Vagina (tissue), 2 donors: ENCODE measurements around the gene RCE1. TPM values are rescaled to one million over a fixed set of nuclear protein-coding genes. Genes with fewer than 3 reads are reported as not detected.

Source experiments
- DNase-seq, 2 donors: peaks; one replicate each; pipeline ENCODE4 v3.0.0-alpha.2; 2017; ENCODE audit errors: extremely low spot score in 2 of 2
- H3K27ac ChIP-seq: fragments of 200-600 bp; sonication (generic); one replicate; pipeline ENCODE4 v1.5.1; 2019
- H3K27me3 ChIP-seq: fragments of 200-600 bp; sonication (generic); one replicate; pipeline ENCODE4 v1.5.1; 2019
- H3K36me3 ChIP-seq, 2 donors: fragments of 200-600 bp; sonication (generic); one replicate each; pipeline ENCODE4 v1.5.1; 2017 to 2019
- H3K4me1 ChIP-seq: fragments of 200-600 bp; sonication (generic); one replicate; pipeline ENCODE4 v1.5.1; 2019
- H3K4me3 ChIP-seq, 2 donors: fragments of 200-600 bp; sonication (generic); 1 replicate in 1 of 2; 2 replicates in 1 of 2; pipeline ENCODE4 v1.5.1; 2016 to 2019
- H3K9me3 ChIP-seq: fragments of 200-600 bp; sonication (generic); one replicate; pipeline ENCODE4 v1.5.1; 2019
- POLR2A ChIP-seq, 2 donors: fragments of 450-650 bp; IDR thresholded peaks; one replicate each; pipeline ENCODE4 v1.6.1; 2017; ENCODE audit warnings: antibody characterized with exemption in 2 of 2, mild to moderate bottlenecking in 2 of 2, moderate library complexity in 2 of 2
- POLR2AphosphoS5 ChIP-seq, 2 donors: sonication (generic); formaldehyde crosslinking; IDR thresholded peaks; one replicate each; pipeline ENCODE4 v1.9.0; 2017; ENCODE audit warnings: antibody characterized with exemption in 2 of 2, mild to moderate bottlenecking in 2 of 2, low read depth in 1 of 2; ENCODE audit not compliant: insufficient read depth in 1 of 2
- intact Hi-C: fragments of 100-400 bp; cut with DNase I; formaldehyde crosslinking; loops from one replicate; pipeline ENCODE4 v1.15.1; 2023
- total RNA-seq: library from RNA; depleted of rRNA; stranded (reverse); fragments of >200 nt; gene quantifications from one replicate; pipeline ENCODE4 v1.2.3, GENCODE V29; 2016
- TF ChIP-seq, protein P1 (sequence below), 3 experiments: fragments of 450-650 bp in 2 of 3; fragments of 200-600 bp in 1 of 3; sonication (generic) in 1 of 3; IDR thresholded peaks; one replicate each; pipeline ENCODE4 v1.5.1; 2017 to 2019; ENCODE audit warnings: antibody characterized with exemption in 3 of 3, mild to moderate bottlenecking in 2 of 3, moderate library complexity in 2 of 3

RCE1 gene
- total RNA-seq, 1 donor from 2014 or later: 23.6 TPM

DNA sequence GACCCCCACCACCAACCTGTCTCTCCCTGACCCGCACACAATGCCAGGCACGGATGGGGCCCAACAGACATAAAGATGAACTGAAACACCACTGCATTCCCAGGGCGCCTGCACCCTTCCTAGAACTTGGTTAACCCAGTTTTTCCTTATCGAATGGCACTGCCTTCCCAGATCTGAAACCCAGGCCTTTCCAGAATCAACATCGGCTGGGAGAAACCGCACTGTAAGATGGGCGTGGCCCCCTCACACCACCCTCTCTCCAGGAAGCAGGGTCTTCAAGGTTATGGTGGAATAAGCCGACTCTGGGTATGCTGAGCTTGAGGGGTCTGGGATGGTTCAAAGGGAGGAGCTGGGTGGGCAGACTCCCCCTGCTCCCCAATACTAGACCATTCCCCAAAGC, 36.8 kb downstream of the RCE1 start:
- no peak for TF ChIP-seq POLR2A (IDR thresholded peaks at IDR 0.05)
- TF ChIP-seq POLR2AphosphoS5 (IDR thresholded peaks at IDR 0.05; ENCODE audit: insufficient read depth in 1 of 2, low read depth in 1 of 2): no peak
- TF ChIP-seq, protein P1, sequence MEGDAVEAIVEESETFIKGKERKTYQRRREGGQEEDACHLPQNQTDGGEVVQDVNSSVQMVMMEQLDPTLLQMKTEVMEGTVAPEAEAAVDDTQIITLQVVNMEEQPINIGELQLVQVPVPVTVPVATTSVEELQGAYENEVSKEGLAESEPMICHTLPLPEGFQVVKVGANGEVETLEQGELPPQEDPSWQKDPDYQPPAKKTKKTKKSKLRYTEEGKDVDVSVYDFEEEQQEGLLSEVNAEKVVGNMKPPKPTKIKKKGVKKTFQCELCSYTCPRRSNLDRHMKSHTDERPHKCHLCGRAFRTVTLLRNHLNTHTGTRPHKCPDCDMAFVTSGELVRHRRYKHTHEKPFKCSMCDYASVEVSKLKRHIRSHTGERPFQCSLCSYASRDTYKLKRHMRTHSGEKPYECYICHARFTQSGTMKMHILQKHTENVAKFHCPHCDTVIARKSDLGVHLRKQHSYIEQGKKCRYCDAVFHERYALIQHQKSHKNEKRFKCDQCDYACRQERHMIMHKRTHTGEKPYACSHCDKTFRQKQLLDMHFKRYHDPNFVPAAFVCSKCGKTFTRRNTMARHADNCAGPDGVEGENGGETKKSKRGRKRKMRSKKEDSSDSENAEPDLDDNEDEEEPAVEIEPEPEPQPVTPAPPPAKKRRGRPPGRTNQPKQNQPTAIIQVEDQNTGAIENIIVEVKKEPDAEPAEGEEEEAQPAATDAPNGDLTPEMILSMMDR (IDR thresholded peaks at IDR 0.05): no peak
- H3K36me3 ChIP-seq: no peaks in the 10 kb centered on the region
- no peak overlapping the region for H3K4me3 ChIP-seq
- intact Hi-C loops: no loop called here
- no peaks in the 10 kb centered on the region for H3K27me3 ChIP-seq
- no peak for DNase-seq
- no peaks in the 10 kb centered on the region for H3K9me3 ChIP-seq
- H3K27ac ChIP-seq: no peak overlapping the region
- H3K4me1 ChIP-seq: peaks cover 46% of the 10 kb centered on the region

DNA sequence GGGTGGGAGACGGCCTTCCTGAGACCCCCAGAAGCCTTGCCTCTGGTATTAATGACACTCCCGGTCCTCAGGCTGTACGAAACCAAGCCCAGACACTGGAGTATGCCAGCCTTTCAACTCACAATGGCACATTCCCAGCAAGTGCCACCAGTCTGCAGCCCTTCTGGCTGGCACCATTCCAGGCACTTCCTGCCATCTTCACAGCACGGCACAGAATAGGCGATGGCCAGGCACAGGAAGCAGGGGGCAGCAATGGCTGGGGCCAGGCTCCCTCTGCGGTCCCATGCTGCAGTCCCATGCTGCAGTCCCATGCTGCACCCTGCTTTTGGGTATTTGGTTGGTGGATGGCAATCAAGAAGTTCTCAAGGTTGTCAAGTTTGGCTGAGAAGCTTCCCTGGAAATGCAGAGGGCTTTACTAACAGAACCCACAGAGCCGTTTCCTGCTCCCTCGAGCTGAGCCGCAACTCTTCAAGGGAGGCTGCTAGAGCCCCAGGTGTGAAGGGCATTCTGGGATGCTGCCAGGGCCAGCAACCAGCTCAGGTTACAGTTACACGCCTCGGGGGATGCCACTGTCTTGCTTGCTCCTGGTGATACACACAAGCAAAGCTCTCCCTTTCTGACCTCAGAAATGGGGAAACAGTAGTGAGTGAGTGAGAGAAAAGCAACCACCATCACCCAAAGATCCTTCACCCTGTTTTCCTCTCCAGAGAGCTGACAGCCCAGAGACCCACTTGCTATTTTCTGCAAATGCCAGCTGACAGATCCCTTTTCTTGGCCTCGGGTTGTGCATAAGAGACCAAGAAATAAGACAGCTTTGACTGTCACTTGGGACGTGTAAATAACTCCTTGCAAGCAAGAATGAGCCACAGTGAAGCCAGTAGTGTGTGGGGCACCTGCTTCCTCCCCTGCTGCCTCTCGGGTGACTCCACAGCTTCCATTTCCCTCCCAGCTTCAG, 37.5 kb downstream of the RCE1 start:
- no peaks in the 10 kb centered on the region for H3K36me3 ChIP-seq
- H3K27me3 ChIP-seq: no peaks in the 10 kb centered on the region
- TF ChIP-seq POLR2A (IDR thresholded peaks at IDR 0.05) (no peak), POLR2AphosphoS5 (IDR thresholded peaks at IDR 0.05; ENCODE audit: insufficient read depth in 1 of 2, low read depth in 1 of 2) (no peak)
- TF ChIP-seq, protein P1 (IDR thresholded peaks at IDR 0.05): no peak
- no peak for DNase-seq
- H3K4me3 ChIP-seq: no peak overlapping the region
- no peak overlapping the region for H3K27ac ChIP-seq
- intact Hi-C loops: no loop called here
- H3K9me3 ChIP-seq: no peaks in the 10 kb centered on the region
- H3K4me1 ChIP-seq: peaks cover 46% of the 10 kb centered on the region

DNA sequence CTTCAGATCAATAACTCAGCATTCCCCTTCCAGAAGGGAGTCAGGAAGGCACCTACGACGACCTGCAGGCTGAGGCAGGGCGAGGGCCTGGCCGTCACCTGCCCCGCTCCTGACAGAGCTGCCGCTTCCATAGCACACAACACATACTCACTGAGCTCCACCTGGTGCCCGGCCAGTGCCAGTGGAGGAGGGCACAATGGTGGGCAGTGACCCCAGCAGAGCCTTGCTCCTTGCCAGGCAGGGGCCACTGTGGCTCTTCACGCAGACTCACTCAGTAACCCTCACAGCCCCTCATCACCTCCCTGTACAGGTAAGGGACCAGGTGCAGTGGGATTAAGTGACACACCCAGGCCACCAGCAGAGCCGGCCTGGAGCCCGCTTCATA, 38.2 kb downstream of the RCE1 start:
- TF ChIP-seq, protein P1 (IDR thresholded peaks at IDR 0.05): no peak
- TF ChIP-seq POLR2AphosphoS5 (IDR thresholded peaks at IDR 0.05; ENCODE audit: insufficient read depth in 1 of 2, low read depth in 1 of 2): no peak
- TF ChIP-seq POLR2A (IDR thresholded peaks at IDR 0.05): no peak
- Histone ChIP-seq H3K4me1 (peaks cover 46% of the 10 kb centered on the region), H3K27me3 (no peaks in the 10 kb centered on the region), H3K27ac (no peak overlapping the region), H3K4me3 (no peak overlapping the region), H3K9me3 (no peaks in the 10 kb centered on the region), H3K36me3 (no peaks in the 10 kb centered on the region)
- DNase-seq: no peak
- intact Hi-C loops: no loop called here

DNA sequence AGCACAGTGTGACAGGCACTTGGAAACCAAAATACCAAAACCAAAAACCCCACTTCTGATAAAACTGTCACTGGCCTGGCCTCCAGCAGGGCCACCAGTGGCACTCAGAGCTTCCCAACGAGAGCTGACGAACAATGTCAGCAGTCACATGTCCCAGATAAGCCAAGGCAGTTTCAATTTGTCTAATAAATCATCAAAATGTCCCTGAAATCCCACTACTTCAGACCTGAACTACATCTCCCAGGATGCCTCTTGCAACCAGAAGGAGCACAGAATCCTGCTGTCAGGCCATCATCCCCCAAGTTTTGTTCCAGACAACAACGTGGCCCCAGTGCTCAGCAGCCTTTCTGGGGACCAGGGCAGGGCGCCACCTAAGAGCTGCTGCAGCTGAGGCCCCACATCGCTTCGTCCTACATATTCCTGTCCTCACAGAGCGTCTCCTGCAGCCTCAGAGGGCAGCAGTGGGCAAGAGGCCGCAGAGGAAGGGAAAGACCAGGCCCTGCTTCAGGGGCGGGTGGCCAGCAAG, 38.7 kb downstream of the RCE1 start:
- H3K27ac ChIP-seq: no peak overlapping the region
- no peak for DNase-seq
- no peaks in the 10 kb centered on the region for H3K9me3 ChIP-seq
- TF ChIP-seq POLR2A (IDR thresholded peaks at IDR 0.05): no peak
- no peak for TF ChIP-seq POLR2AphosphoS5 (IDR thresholded peaks at IDR 0.05; ENCODE audit: insufficient read depth in 1 of 2, low read depth in 1 of 2)
- TF ChIP-seq, protein P1 (IDR thresholded peaks at IDR 0.05): no peak
- intact Hi-C loops: no loop called here
- no peaks in the 10 kb centered on the region for H3K36me3 ChIP-seq
- peaks cover 46% of the 10 kb centered on the region for H3K4me1 ChIP-seq
- H3K27me3 ChIP-seq: no peaks in the 10 kb centered on the region
- H3K4me3 ChIP-seq: no peak overlapping the region

DNA sequence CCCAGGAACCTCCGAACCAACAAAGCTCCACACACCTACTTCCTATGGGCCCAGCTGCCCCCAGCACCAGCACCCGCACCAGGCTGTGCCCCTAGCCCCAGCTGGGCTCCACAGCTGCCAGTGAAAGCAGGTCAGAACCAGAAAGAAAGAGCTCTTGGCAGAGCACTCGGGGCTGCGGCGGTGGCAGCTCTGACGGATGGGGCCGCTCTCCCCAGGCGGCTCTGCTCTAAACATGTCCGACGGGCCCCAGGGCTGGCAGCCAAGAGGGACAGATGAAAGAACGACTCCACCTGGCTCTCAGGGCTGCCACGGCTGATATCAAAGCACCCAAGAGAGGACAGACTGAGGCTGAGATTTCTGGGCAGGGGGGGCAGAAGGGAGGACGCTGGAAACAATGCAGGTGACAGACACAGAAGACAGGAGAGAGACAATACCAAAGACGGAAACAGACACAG, 39.3 kb downstream of the RCE1 start:
- peak overlapping the region in 1 of 2 donors; percentile 24 for H3K4me3 ChIP-seq
- peaks cover 46% of the 10 kb centered on the region for H3K4me1 ChIP-seq
- TF ChIP-seq POLR2A (IDR thresholded peaks at IDR 0.05) (no peak), POLR2AphosphoS5 (IDR thresholded peaks at IDR 0.05; ENCODE audit: insufficient read depth in 1 of 2, low read depth in 1 of 2) (no peak)
- TF ChIP-seq, protein P1 (IDR thresholded peaks at IDR 0.05): no peak
- intact Hi-C loops: no loop called here
- no peaks in the 10 kb centered on the region for H3K36me3 ChIP-seq
- no peaks in the 10 kb centered on the region for H3K9me3 ChIP-seq
- no peaks in the 10 kb centered on the region for H3K27me3 ChIP-seq
- no peak for DNase-seq
- H3K27ac ChIP-seq: no peak overlapping the region
